HTR-8/SVneo (cell line): ENCODE data around the gene ZNF606.

Source experiments
- DNase-seq: peaks from one replicate; pipeline ENCODE4 v3.0.0; 2011; ENCODE audit warnings: low spot score, mixed read lengths; ENCODE audit not compliant: insufficient read length
- FAIRE-seq: peaks from 2 replicates; lab custom pipeline; 2011; peaks lifted over from hg19 to GRCh38; lab: Jason Lieb, UNC

The ZNF606 gene

GRCh38 chr19:57941593-57941992 lies 61.0 kb downstream of the ZNF606 start:
- DNase-seq = no peak
- FAIRE-seq = no peak

- DNase-seq = no peak
These were observed 66.9 kb downstream of the ZNF606 start for GRCh38 chr19:57935731-57936130.

GRCh38 chr19:57934820-57935665 lies 67.6 kb downstream of the ZNF606 start, which contains the start of gene ZNF418:
TSS of gene ZNF418 (minus strand) at chr19:57935402. CDS start at chr19:57933822, 1,580 bp downstream.
- DNase-seq = peak; percentile 65
- peak; percentile 76 for FAIRE-seq

More at GRCh38 chr19:57935731-57936130, 66.9 kb downstream of the ZNF606 start:
- no peak for FAIRE-seq

- DNase-seq = no peak
- FAIRE-seq = no peak
These were observed 75.0 kb downstream of the ZNF606 start for GRCh38 chr19:57927587-57927986.
